ENCODE results near the gene GALNT9. TPM values are rescaled to one million over a fixed set of nuclear protein-coding genes. Genes with fewer than 3 reads are reported as not detected.

Gene GALNT9
- polyA plus RNA-seq, 1 experiment: not detected

GRCh38 chr12:132218527-132218875 lies 110.9 kb downstream of the GALNT9 start:
- TF ChIP-seq CTCF (IDR thresholded peaks at IDR 0.05; ENCODE audit: insufficient read depth, low read depth, low read length): no peak
- ChIA-PET CTCF (interaction anchor here (1.3 kb wide), 1 partner anchor 65 kb away, joined by 9 read pairs; no protein-coding TSS in a partner anchor), POLR2A (no interaction called here)

GRCh38 chr12:132217800-132218526 lies 111.4 kb downstream of the GALNT9 start:
- no peak for DNase-seq (ENCODE audit: low read depth)
- no peak overlapping the region for H3K4me3 ChIP-seq (ENCODE audit: low read depth, low read length)
- CTCF ChIA-PET: no interaction called here
- no peaks in the 10 kb centered on the region for H3K36me3 ChIP-seq (ENCODE audit: control insufficient read depth, insufficient read depth, low read length)
- POLR2A ChIA-PET: no interaction called here
- no peak for TF ChIP-seq CTCF (IDR thresholded peaks at IDR 0.05; ENCODE audit: insufficient read depth, low read depth, low read length)
- 0 out of 2 replicates have a peak, but pooled peaks cover 1% of the 10 kb centered on the region for H3K27me3 ChIP-seq (ENCODE audit: control insufficient read depth, insufficient read depth, low read length)

More at GRCh38 chr12:132218527-132218875, 110.9 kb downstream of the GALNT9 start:
- no peaks in the 10 kb centered on the region for H3K36me3 ChIP-seq (ENCODE audit: control insufficient read depth, insufficient read depth, low read length)
- H3K27me3 ChIP-seq (ENCODE audit: control insufficient read depth, insufficient read depth, low read length): 0 out of 2 replicates have a peak, but pooled peaks cover 1% of the 10 kb centered on the region
- DNase-seq (ENCODE audit: low read depth): no peak
- H3K4me3 ChIP-seq (ENCODE audit: low read depth, low read length): no peak overlapping the region

- no peak for TF ChIP-seq CTCF (IDR thresholded peaks at IDR 0.05; ENCODE audit: insufficient read depth, low read depth, low read length)
- POLR2A ChIA-PET: no interaction called here
- 0 out of 2 replicates have a peak, but pooled peaks cover 1% of the 10 kb centered on the region for H3K27me3 ChIP-seq (ENCODE audit: control insufficient read depth, insufficient read depth, low read length)
Measured at GRCh38 chr12:132217371-132217770, 112.0 kb downstream of the GALNT9 start.

GRCh38 chr12:132216354-132216987 lies 112.9 kb downstream of the GALNT9 start:
- Histone ChIP-seq H3K36me3 (ENCODE audit: control insufficient read depth, insufficient read depth, low read length) (no peaks in the 10 kb centered on the region), H3K27me3 (ENCODE audit: control insufficient read depth, insufficient read depth, low read length) (0 out of 2 replicates have a peak, but pooled peaks cover 1% of the 10 kb centered on the region), H3K4me3 (ENCODE audit: low read depth, low read length) (no peak overlapping the region)
- ChIA-PET POLR2A (no interaction called here), CTCF (no interaction called here)
- DNase-seq (ENCODE audit: low read depth): no peak
- no peak for TF ChIP-seq CTCF (IDR thresholded peaks at IDR 0.05; ENCODE audit: insufficient read depth, low read depth, low read length)

More at GRCh38 chr12:132217371-132217770, 112.0 kb downstream of the GALNT9 start:
- DNase-seq (ENCODE audit: low read depth): no peak
- Histone ChIP-seq H3K36me3 (ENCODE audit: control insufficient read depth, insufficient read depth, low read length) (no peaks in the 10 kb centered on the region), H3K4me3 (ENCODE audit: low read depth, low read length) (no peak overlapping the region)
- CTCF ChIA-PET: no interaction called here

GRCh38 chr12:132215299-132215989 lies 113.9 kb downstream of the GALNT9 start:
- CTCF ChIA-PET: no interaction called here
- no peak for DNase-seq (ENCODE audit: low read depth)
- H3K4me3 ChIP-seq (ENCODE audit: low read depth, low read length): no peak overlapping the region
- H3K27me3 ChIP-seq (ENCODE audit: control insufficient read depth, insufficient read depth, low read length): 0 out of 2 replicates have a peak, but pooled peaks cover 1% of the 10 kb centered on the region
- H3K36me3 ChIP-seq (ENCODE audit: control insufficient read depth, insufficient read depth, low read length): no peaks in the 10 kb centered on the region
- POLR2A ChIA-PET: no interaction called here
- no peak for TF ChIP-seq CTCF (IDR thresholded peaks at IDR 0.05; ENCODE audit: insufficient read depth, low read depth, low read length)

Data from BJ (cell line).